Measurements from ENCODE around the gene RASSF7. TPM values are rescaled to one million over a fixed set of nuclear protein-coding genes. Genes with fewer than 3 reads are reported as not detected.
A peak's percentile ranks its signal among the peaks of the same experiment; 100 is the strongest.

Gene RASSF7
- total and polyA plus RNA-seq, 2 donors (not counting 3 experiments of a cell fraction or from before 2014, with no cell fraction given): 14.1 to 19.9 TPM

DNA sequence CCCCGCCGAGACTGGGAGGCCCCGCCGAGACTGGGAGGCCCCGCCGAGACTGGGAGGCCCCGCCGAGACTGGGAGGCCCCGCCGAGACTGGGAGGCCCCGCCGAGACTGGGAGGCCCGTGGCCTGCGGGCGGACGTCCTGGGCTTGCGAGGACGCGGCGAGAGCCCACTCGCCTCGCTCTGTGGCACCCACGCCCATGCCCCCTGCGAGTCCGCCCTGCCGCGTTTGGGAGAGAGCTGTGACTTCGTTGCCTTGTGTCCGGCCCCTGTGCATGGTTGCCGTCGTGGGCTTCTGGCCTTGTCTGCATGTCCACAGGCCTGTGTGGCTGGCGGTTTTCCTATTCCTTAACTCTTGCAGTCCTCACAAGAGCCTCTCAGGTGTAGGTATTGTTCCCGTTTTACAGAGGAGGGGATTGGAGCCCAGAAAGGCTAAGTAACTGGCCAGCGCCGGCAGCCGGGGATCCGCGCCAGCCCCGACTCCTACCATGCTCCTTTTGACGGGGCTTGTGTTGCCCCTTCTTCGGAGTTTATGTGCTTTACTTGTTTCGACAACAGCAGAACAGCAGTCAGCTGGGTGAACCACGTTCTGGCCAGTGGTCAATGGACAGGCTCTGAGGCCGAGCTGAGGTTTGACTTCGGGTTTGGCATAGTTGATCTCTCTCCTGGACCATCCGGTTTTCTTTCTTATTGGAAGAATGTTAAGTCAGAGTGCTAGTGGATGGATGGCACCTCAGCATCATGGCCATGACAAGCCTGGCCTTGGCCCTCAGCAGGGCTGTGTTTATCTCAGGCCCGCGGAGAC lies 16.2 kb downstream of the RASSF7 start:
- BruUV-seq (replicated peaks): no TSS peak
- Histone ChIP-seq H3K4me2 (ENCODE audit: insufficient read depth, low read length) (peak overlapping the region; percentile 94), H3K9me3 (replicated peaks; ENCODE audit: control insufficient read depth, insufficient read depth, low read length) (no peaks in the 10 kb centered on the region), H3K4me3 (replicated peaks in 1 of 3; ENCODE audit: insufficient read depth in 1 of 3, low read depth in 1 of 3, low read length in 3 of 3) (peak overlapping the region; percentile 67 to 98 (median 79)), H2AFZ (ENCODE audit: low read depth, low read length) (no peak overlapping the region), H3K4me1 (ENCODE audit: control insufficient read depth, extremely low read depth, insufficient read depth, low read length) (peaks cover 14% of the 10 kb centered on the region), H4K20me1 (replicated peaks; ENCODE audit: control insufficient read depth, extremely low read depth, insufficient read depth, low read length) (no peaks in the 10 kb centered on the region), H3K27me3 (ENCODE audit: control insufficient read depth in 2 of 2, insufficient read depth in 2 of 2, low read length in 2 of 2) (peaks cover 8 to 10% of the 10 kb centered on the region in 2 experiments), H3K36me3 (ENCODE audit: control insufficient read depth in 2 of 2, extremely low read depth in 1 of 2, insufficient read depth in 2 of 2, low read length in 2 of 2) (peaks cover 0 to 4% of the 10 kb centered on the region in 2 experiments), H3K27ac (ENCODE audit: insufficient read depth, low read depth, low read length) (peak overlapping the region; percentile 58), H3K9ac (replicated peaks; ENCODE audit: extremely low read depth, insufficient read depth, low read length) (peak overlapping the region; percentile 100), H3K79me2 (ENCODE audit: control insufficient read depth, insufficient read depth, low read length) (peaks cover 52% of the 10 kb centered on the region), H3K9me1 (replicated peaks; ENCODE audit: control insufficient read depth, extremely low read depth, insufficient read depth, low read length) (no peaks in the 10 kb centered on the region)
- intact Hi-C loops (cut with micrococcal nuclease): loop anchor here (5.0 kb wide), 1 partner anchor 35 kb away; no protein-coding TSS in a partner anchor
- FAIRE-seq (peak; percentile 64), DNase-seq (ENCODE audit: low read depth, low spot score) (peak; percentile 15)
- TF ChIP-seq, protein P1, sequence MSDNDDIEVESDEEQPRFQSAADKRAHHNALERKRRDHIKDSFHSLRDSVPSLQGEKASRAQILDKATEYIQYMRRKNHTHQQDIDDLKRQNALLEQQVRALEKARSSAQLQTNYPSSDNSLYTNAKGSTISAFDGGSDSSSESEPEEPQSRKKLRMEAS (IDR thresholded peaks at IDR 0.05; ENCODE audit: insufficient read depth, insufficient read length): no peak
- TF ChIP-seq JUN (IDR thresholded peaks at IDR 0.05; ENCODE audit: borderline replicate concordance, insufficient read depth, insufficient read length, low read depth): no peak
- TF ChIP-seq GATA2 (IDR thresholded peaks at IDR 0.05; ENCODE audit: insufficient read depth, insufficient read length, low read depth, low read length): no peak
- no peak for TF ChIP-seq POLR2AphosphoS5 (IDR thresholded peaks at IDR 0.05; ENCODE audit: insufficient read depth, low read depth, low read length)
- TF ChIP-seq MYC (IDR thresholded peaks at IDR 0.05; ENCODE audit: low read depth, low read length): no peak
- TF ChIP-seq EZH2 (IDR thresholded peaks at IDR 0.05; ENCODE audit: borderline replicate concordance, low read depth, low read length, severe bottlenecking): no peak
- TF ChIP-seq, protein P2, sequence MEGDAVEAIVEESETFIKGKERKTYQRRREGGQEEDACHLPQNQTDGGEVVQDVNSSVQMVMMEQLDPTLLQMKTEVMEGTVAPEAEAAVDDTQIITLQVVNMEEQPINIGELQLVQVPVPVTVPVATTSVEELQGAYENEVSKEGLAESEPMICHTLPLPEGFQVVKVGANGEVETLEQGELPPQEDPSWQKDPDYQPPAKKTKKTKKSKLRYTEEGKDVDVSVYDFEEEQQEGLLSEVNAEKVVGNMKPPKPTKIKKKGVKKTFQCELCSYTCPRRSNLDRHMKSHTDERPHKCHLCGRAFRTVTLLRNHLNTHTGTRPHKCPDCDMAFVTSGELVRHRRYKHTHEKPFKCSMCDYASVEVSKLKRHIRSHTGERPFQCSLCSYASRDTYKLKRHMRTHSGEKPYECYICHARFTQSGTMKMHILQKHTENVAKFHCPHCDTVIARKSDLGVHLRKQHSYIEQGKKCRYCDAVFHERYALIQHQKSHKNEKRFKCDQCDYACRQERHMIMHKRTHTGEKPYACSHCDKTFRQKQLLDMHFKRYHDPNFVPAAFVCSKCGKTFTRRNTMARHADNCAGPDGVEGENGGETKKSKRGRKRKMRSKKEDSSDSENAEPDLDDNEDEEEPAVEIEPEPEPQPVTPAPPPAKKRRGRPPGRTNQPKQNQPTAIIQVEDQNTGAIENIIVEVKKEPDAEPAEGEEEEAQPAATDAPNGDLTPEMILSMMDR (IDR thresholded peaks at IDR 0.05; ENCODE audit: extremely low read depth in 1 of 2, insufficient read depth in 1 of 2, low read depth in 1 of 2, low read length in 2 of 2): no peak
- TF ChIP-seq FOS (IDR thresholded peaks at IDR 0.05; ENCODE audit: borderline replicate concordance, insufficient read depth, low read length): no peak
- no peak for TF ChIP-seq POLR2A (IDR thresholded peaks at IDR 0.05; ENCODE audit: low read depth, low read length)
- ChIA-PET CTCF (interaction anchor here (0.9 kb wide), 1 partner anchor 22 kb away, joined by 3 read pairs; no protein-coding TSS in a partner anchor), POLR2A (no interaction called here)
- dilution Hi-C loops (cut with MboI; ENCODE audit: extremely low pct_ligation_motif_present, low sequenced_read_pairs): no loop called here
